Panc1 (cell line): Measurements from ENCODE around the gene LRRN3.

ENCODE experiments used
- POLR2AphosphoS5 ChIP-seq: IDR thresholded peaks from 2 replicates; pipeline ENCODE4 v1.6.1; 2012; ENCODE audit warnings: mild to moderate bottlenecking, low read depth, low read length, moderate library complexity
- TCF7L2 ChIP-seq: IDR thresholded peaks from 2 replicates; pipeline ENCODE4 v1.6.1; 2011; ENCODE audit warnings: mild to moderate bottlenecking, low read depth, low read length, inconsistent platforms
- TF ChIP-seq, protein P1 (sequence below): fragments of 450-650 bp; IDR thresholded peaks from 2 replicates; pipeline ENCODE4 v1.5.1; 2017; ENCODE audit warnings: mild to moderate bottlenecking

DNA sequence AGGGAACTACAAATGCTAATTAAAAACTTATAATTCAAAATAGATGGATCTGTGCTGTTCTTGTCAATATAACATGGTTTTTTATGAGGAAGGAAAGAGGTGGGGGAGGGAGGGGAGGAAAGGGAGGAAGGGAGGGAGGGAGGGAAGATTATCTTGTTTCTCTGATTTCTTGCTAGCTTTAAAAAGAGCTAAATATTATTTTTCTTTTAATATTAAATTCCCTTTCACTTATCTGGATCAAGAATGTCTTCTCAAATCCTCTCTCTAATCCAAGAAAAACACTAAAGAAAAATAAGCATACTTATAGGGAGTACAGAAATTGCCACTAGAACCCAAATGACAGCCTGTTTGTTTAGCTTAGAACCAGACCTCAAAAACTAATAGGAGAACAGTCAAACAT is 55.2 kb downstream of the LRRN3 start:
- no peak for TF ChIP-seq TCF7L2
- TF ChIP-seq, protein P1, sequence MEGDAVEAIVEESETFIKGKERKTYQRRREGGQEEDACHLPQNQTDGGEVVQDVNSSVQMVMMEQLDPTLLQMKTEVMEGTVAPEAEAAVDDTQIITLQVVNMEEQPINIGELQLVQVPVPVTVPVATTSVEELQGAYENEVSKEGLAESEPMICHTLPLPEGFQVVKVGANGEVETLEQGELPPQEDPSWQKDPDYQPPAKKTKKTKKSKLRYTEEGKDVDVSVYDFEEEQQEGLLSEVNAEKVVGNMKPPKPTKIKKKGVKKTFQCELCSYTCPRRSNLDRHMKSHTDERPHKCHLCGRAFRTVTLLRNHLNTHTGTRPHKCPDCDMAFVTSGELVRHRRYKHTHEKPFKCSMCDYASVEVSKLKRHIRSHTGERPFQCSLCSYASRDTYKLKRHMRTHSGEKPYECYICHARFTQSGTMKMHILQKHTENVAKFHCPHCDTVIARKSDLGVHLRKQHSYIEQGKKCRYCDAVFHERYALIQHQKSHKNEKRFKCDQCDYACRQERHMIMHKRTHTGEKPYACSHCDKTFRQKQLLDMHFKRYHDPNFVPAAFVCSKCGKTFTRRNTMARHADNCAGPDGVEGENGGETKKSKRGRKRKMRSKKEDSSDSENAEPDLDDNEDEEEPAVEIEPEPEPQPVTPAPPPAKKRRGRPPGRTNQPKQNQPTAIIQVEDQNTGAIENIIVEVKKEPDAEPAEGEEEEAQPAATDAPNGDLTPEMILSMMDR, result no peak
- TF ChIP-seq POLR2AphosphoS5, result no peak
